Omental fat pad (tissue), 4 donors: ENCODE results near the gene TBL2. TPM values are rescaled to one million over a fixed set of nuclear protein-coding genes. Genes with fewer than 3 reads are reported as not detected.
"Not testable (repeated sequence)": the region's sequence is repeated elsewhere in the genome, so short reads cannot be mapped to it uniquely, and the experiment has no call there.

ENCODE experiments used
- ATAC-seq: fragments of 150-250 bp; one replicate; pipeline ENCODE4 v1.9.1; 2016; ENCODE audit warnings: mild to moderate bottlenecking, moderate library complexity; ENCODE audit not compliant: low FRiP score
- DNase-seq: peaks from one replicate; pipeline ENCODE4 v3.0.0-alpha.2; 2019; ENCODE audit warnings: low spot score
- total RNA-seq, 4 donors: library from RNA; depleted of rRNA; stranded (reverse); fragments of >200 nt; gene quantifications; one replicate each; pipeline ENCODE4 v1.1.0, GENCODE V29; 2016
- TF ChIP-seq, protein P1 (sequence below), 3 donors: fragments of 450-650 bp; IDR thresholded peaks; one replicate each; pipeline ENCODE4 v1.5.1; 2016 to 2017; ENCODE audit warnings: antibody characterized with exemption in 3 of 3, mild to moderate bottlenecking in 3 of 3, moderate library complexity in 2 of 3

TBL2 gene
- total RNA-seq, 4 donors from 2014 or later: 29.5 to 51.6 (median 40.1) TPM

DNA sequence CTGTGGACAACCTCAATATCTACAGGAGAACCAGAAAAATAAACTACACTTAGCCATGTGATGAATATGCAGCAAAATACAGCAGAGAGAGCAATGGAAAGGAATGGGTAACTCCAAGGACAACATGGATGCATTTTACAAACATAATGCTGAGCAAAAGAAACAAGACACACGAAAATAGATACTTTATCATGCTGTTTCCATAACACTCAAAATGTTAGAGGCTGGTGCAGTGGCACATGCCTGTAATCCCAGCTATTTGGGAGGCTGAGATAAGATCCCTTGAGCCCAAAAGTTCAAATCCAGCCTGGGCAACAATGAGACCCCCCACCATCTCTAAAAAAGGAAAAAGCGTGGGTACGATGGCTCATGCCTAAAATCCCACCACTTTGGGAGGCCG, 29.2 kb downstream of the TBL2 start:
- TF ChIP-seq, protein P1, sequence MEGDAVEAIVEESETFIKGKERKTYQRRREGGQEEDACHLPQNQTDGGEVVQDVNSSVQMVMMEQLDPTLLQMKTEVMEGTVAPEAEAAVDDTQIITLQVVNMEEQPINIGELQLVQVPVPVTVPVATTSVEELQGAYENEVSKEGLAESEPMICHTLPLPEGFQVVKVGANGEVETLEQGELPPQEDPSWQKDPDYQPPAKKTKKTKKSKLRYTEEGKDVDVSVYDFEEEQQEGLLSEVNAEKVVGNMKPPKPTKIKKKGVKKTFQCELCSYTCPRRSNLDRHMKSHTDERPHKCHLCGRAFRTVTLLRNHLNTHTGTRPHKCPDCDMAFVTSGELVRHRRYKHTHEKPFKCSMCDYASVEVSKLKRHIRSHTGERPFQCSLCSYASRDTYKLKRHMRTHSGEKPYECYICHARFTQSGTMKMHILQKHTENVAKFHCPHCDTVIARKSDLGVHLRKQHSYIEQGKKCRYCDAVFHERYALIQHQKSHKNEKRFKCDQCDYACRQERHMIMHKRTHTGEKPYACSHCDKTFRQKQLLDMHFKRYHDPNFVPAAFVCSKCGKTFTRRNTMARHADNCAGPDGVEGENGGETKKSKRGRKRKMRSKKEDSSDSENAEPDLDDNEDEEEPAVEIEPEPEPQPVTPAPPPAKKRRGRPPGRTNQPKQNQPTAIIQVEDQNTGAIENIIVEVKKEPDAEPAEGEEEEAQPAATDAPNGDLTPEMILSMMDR (IDR thresholded peaks at IDR 0.05): no peak
- DNase-seq: no peak
- no peak for ATAC-seq

DNA sequence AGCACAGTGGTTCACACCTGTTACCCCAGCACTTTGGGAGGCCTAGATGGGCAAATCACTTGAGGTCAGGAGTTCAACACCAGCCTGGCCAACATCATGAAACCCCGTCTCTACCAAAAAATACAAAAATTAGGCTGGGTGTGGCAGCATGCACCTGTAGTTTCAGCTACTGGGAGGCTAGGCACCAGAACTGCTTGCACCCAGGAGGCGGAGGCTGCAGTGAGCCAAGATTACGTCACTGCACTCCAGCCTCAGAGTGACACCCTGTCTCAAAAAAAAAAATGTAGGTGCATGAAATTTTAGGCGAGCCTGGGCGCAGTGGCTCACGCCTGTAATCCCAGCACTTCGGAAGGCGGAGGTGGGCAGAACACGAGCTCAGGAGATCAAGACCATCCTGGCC, 30.5 kb downstream of the TBL2 start:
- DNase-seq: no peak
- TF ChIP-seq, protein P1 (IDR thresholded peaks at IDR 0.05): no peak
- ATAC-seq: no peak

DNA sequence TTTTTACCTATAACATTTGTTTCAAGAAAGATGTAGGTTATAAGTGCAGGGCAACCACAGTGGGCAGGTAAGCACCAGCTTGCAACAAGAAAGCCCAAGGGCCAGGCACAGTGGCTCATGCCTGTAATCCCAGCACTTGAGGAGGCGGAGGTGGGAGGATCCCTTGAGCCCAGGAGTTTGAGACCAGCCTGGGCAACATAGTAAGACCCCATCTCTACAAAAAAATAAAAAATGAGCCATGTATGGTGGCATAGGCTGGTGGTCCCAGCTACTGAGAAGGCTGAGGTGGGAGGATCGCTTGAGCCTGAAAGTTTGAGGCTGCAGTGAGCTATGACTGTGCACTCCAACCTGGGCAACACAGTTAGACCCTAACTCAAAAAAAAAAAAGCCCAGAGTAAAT, 33.7 kb downstream of the TBL2 start:
- TF ChIP-seq, protein P1 (IDR thresholded peaks at IDR 0.05): no peak
- DNase-seq: no peak
- ATAC-seq: no peak

DNA sequence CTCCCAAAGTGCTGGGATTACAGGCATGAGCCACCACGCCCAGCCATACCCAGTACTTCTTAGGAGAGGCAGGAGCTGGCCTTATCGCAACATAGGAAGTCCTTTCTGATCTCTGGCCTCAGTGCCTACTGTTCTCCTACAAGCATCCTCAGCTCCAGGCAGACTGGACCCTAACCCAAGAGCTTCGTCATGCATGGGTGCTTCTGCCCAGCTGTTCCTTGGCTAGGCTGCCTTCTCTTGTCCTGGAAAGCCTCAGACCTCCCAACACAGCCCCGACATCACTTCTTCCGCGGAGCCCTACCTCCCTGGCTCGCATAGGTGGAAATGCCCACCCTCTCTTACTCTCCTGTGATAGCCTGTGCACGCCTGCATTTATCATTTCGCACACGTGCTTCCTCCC, 36.7 kb downstream of the TBL2 start:
- DNase-seq (no peak), ATAC-seq (no peak)
- TF ChIP-seq, protein P1 (IDR thresholded peaks at IDR 0.05): no peak

DNA sequence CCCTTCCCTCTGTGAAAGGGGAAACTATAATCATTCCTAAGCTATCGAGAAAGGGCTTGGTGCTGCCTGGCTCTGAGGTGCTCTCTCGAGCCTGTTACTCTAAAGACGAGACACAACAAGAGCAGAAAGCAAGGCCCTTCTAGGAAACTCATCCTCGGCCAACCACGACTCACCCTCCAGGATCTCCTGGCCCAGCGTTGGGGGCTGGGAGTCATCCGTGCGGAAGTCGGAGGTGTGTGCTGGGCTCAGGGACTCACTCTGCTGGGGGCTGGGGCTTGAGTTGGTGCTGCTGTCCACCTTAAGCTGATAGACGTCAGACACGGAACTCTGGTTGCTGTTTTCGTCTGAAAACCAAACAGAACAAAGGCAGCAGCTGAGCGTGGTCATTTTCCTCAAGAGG, 38.7 kb downstream of the TBL2 start:
- DNase-seq (no peak), ATAC-seq (no peak)
- TF ChIP-seq, protein P1 (IDR thresholded peaks at IDR 0.05): no peak

GRCh38 chr7:73538510-73538909, 39.9 kb downstream of the TBL2 start:
- DNase-seq, ATAC-seq: not testable (repeated sequence)

GRCh38 chr7:73537051-73537450, 41.3 kb downstream of the TBL2 start:
- TF ChIP-seq, protein P1 (IDR thresholded peaks at IDR 0.05): no peak
- DNase-seq (no peak), ATAC-seq (no peak)

- TF ChIP-seq, protein P1 (IDR thresholded peaks at IDR 0.05): no peak
- DNase-seq: no peak
- ATAC-seq: no peak
Observed at GRCh38 chr7:73536479-73536878, 41.9 kb downstream of the TBL2 start.

- DNase-seq, ATAC-seq: not testable (repeated sequence)
Observed at GRCh38 chr7:73535918-73536317, 42.5 kb downstream of the TBL2 start.
